Activated CD4-positive, alpha-beta T cell treated with anti-CD3 and anti-CD28 coated beads, Interleukin-2, amount 50 U/mL, for 1 hour (primary cell): Measurements from ENCODE around the gene HNF1A.
A peak's percentile ranks its signal among the peaks of the same experiment; 100 is the strongest.

Experiments used
- DNase-seq: peaks from one replicate; pipeline ENCODE4 v3.0.0-alpha.2; 2020

The HNF1A gene

GRCh38 chr12:120959111-120959878 is 19.0 kb upstream of the HNF1A start:
- no peak for DNase-seq

GRCh38 chr12:120960657-120961056 is 17.7 kb upstream of the HNF1A start:
- DNase-seq, result no peak

GRCh38 chr12:120961604-120962531 is 16.5 kb upstream of the HNF1A start:
- DNase-seq, result no peak

GRCh38 chr12:120962532-120963020 is 15.8 kb upstream of the HNF1A start:
- no peak for DNase-seq

- DNase-seq, result no peak
Measured at GRCh38 chr12:120964298-120964697, 14.0 kb upstream of the HNF1A start.

GRCh38 chr12:120965534-120966091 is 12.7 kb upstream of the HNF1A start:
- DNase-seq, result no peak

- DNase-seq, result no peak
Measured at GRCh38 chr12:120970310-120970709, 8.0 kb upstream of the HNF1A start.

- DNase-seq, result peak; percentile 20
Measured at GRCh38 chr12:120971299-120972180, 6.8 kb upstream of the HNF1A start.

- DNase-seq, result no peak
Measured at GRCh38 chr12:120972870-120973543, 5.3 kb upstream of the HNF1A start.

- no peak for DNase-seq
Measured at GRCh38 chr12:120977531-120978295, 630 bp upstream of the HNF1A start.

GRCh38 chr12:120979220-120979861 is 998 bp downstream of the HNF1A start:
- DNase-seq, result no peak

GRCh38 chr12:120979862-120980696 is 1.7 kb downstream of the HNF1A start:
- DNase-seq, result no peak

- DNase-seq, result no peak
Measured at GRCh38 chr12:120980800-120981368, 2.5 kb downstream of the HNF1A start.

- DNase-seq, result no peak
Measured at GRCh38 chr12:120981407-120981941, 3.1 kb downstream of the HNF1A start.

- no peak for DNase-seq
Measured at GRCh38 chr12:120982659-120983058, 4.3 kb downstream of the HNF1A start.

- no peak for DNase-seq
Measured at GRCh38 chr12:120983759-120984158, 5.4 kb downstream of the HNF1A start.

GRCh38 chr12:120984351-120984898 is 6.1 kb downstream of the HNF1A start:
- DNase-seq, result no peak

GRCh38 chr12:120988234-120988633 is 9.9 kb downstream of the HNF1A start:
- no peak for DNase-seq

GRCh38 chr12:120988658-120989057 is 10.3 kb downstream of the HNF1A start:
- no peak for DNase-seq
